HTR-8/SVneo (cell line): Measurements from ENCODE around the gene STING1.
"Not testable (repeated sequence)": the region's sequence is repeated elsewhere in the genome, so short reads cannot be mapped to it uniquely, and the experiment has no call there.

ENCODE experiments used
- DNase-seq: peaks from one replicate; pipeline ENCODE4 v3.0.0; 2011; ENCODE audit warnings: low spot score, mixed read lengths; ENCODE audit not compliant: insufficient read length
- FAIRE-seq: peaks from 2 replicates; lab custom pipeline; 2011; peaks lifted over from hg19 to GRCh38; lab: Jason Lieb, UNC

STING1 gene

DNA sequence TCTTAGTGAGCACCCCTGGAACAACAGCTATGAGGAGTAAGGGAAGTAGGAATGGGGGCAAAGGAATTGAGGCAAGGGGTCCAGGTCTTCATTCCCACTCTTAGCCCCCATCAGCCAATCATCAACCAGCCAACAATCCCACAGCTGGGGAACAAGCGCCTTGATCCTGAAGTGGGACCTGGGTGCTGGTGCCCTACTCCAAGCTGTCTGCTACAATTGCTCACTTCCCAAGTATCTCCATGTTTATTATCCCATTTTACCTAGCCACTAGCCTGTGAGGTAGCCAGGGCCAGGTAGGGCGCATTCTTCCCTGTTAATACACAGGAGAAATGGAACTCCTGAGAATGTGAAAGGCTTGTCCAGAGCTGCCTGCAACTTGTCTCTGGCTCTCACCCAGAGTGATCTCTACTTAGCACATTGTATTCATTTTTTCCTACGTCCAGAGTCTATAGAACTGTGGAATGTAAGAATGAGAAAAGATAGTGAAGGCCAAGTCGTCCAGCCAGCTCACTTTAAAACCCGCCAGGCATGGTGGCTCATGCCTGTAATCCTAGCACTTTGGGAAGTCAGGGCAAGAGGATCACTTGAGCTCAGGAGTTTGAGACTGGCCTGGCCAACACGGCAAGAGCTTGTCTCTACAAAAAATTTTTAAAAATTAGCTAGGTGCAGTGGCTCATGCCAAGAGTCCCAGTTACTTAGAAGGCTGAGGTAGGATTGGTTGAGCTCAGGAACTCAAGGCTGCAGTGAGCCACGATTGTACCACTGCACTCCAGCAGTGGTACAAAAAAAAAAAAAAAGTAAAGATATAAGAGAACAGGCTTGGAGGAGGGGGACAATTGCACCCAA, 37.0 kb downstream of the STING1 start:
- FAIRE-seq (no peak), DNase-seq (no peak)

- FAIRE-seq (no peak), DNase-seq (peak; percentile 62)
These were observed 38.6 kb downstream of the STING1 start for GRCh38 chr5:139443831-139444453.

DNA sequence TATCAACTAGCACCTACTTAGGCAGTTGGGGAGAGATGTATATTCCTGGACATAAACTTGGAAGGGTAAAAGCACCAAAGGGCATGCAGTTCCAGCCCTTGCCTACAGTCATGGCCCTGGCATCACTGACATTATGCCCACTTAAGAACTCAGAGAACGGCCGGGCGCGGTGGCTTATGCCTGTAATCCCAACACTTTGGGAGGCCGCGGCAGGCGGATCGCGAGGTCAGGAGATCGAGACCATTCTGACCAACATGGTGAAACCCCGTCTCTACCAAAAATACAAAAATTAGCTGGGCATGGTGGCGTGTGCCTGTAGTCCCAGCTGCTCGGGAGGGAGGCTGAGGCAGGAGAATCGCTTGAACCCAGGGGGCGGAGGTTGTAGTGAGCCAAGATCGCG, 42.1 kb downstream of the STING1 start:
- not testable (repeated sequence) for DNase-seq, FAIRE-seq

DNA sequence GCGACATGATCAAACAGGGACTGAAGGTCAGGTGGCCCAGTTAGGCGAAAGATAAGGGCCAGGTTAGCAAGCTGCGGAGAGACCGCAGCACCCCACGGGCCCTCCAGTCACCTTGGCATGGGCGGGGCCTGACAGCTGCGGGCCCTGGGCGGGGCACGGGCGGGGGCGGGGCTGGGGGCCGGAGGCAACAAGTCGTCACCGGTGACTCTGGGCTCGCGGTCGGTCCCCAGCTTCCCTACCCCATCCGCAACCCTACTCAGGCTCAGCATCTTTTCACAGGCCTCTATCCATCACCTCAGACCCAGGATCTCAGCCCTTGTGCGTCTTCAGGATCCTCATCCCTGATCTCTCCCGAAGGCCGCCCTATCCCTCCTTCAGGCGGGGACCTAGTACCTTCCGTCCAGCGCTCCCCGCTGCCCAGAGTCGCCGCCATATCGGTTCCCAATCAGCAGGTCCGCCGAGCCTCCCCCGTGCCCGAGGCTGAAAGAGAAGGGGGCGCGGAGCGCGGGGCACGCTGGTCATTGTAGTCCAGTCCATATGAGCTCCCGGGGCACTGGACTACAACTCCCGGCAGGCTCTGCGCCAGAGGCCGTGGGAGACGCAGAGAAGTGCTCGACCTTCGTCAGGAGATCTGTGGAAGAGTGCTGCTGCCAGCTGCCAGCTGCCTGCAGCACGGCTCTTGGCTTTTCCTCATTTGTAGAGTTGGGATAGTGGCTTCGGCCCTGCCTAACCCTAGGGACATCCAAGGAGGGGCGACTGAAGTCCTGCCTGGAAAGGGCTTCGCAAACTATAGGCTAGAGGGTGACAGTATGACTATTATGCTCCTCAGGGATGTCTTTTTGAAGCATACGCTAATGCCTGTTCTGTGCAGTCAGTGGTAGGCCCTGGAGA, 43.3 kb downstream of the STING1 start, which contains the start of gene DNAJC18:
Gene DNAJC18, minus strand, starts transcription at position 513 of the 891 bp plus-strand sequence. Its CDS starts 80 bp downstream, at position 433.
- DNase-seq (peak; percentile 95), FAIRE-seq (peak; percentile 81)

- no peak for FAIRE-seq
- DNase-seq: no peak
These were observed 43.9 kb downstream of the STING1 start for GRCh38 chr5:139438707-139439012.

- DNase-seq: no peak
- no peak for FAIRE-seq
These were observed 46.9 kb downstream of the STING1 start for GRCh38 chr5:139435676-139436075.

DNA sequence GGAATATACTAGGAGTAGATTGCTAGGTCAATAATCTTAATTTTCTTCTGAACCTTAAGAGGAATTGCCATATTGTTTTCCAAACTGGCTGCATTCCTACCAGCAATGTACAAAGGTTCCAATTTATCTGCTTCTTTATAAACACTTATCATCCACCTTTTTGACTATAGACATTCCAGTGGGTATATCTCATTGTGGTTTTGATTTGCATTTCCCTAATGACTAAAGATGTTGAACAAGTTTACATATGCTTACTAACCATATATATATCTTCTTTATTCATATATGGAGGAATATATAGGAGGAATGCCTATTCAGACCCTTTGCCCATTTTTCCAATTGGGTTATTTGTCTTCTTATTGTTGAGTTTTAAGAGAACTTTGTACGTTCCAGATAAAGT, 50.9 kb downstream of the STING1 start:
- DNase-seq (no peak), FAIRE-seq (no peak)

DNA sequence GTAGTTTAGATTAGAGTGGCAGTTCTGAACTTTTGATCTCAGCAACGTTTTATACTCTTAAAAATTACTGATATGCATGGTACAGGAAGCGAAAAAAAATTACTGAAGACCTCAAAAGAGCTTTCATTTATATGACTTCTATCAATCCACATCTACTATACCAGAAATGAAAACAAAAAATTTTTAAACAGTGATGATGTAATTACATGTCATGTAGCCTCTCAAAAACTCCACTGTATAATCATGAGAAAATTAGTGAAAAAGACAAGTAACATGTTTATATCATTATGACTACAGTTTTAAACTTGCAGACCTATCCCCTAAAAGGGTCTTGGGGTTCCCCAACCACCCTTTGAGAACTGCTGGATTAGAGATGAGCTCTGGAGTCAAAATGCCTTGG, 52.5 kb downstream of the STING1 start:
- no peak for DNase-seq
- no peak for FAIRE-seq

DNA sequence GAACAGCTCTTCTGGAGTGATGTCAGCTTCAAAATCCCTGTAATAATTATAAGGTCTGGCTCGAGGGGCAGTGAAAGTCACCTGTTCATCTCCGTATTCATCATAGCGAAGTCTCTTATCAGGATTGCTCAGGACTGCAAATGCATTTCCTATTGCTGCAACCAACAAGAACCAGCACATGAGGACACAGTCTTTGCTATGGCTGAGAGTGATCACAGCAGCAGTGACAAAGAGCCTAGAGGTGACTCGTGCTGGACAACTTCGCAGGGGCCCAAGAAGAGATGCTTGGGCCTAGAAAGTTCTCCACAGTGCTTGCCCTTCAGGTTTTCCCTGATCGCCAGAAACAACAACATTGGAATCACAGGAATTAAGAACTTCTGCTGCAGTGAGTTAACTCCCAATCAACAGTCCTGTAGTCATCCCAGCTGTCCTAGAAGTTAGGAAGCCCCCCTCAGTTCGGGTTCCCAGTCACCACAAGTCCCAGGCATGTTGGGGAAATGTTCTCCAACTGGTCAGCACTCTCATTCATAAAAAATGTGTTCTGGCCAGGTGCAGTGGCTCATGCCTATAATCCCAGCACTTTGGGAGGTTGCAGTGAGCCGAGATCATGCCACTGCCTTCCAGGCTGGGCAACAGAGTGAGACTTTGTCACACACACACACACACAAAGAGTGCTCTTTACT, 56.2 kb downstream of the STING1 start:
- no peak for FAIRE-seq
- no peak for DNase-seq
